Measurements from ENCODE around the gene MRPL51. TPM values are rescaled to one million over a fixed set of nuclear protein-coding genes. Genes with fewer than 3 reads are reported as not detected.

MRPL51 gene
- total and polyA plus RNA-seq, 2 donors (not counting 1 experiment from before 2014, with no cell fraction given): 18.6 to 72.6 TPM

DNA sequence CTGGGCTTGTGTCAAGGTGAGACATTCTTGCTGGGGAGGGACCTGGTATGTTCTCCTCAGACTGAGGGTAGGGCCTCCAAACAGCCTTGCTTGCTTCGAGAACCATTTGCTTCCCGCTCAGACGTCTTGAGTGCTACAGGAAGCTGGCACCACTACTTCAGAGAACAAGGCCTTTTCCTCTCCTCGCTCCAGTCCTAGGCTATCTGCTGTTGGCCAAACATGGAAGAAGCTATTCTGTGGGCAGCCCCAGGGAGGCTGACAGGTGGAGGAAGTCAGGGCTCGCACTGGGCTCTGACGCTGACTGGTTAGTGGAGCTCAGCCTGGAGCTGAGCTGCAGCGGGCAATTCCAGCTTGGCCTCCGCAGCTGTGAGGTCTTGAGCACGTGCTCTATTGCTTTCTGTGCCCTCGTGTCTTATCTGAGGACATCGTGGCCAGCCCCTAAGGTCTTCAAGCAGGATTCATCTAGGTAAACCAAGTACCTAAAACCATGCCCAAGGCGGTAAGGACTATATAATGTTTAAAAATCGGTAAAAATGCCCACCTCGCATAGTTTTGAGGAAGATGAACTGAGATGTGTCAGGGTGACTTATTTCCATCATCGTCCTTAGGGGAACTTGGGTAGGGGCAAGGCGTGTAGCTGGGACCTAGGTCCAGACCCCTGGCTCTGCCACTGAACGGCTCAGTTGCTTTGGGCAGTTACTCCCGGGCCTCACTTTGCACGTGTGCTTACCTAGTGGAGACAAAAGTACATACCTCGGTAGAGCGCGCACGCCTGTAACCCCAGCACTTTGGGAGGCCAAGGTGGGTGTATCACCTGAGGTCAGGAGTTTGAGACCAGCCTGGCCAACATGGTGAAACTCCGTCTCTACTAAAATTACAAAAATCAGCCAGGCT is 45.6 kb upstream of the MRPL51 start:
- ATAC-seq (ENCODE audit: low read depth): no peak
- Histone ChIP-seq H3K9me3 (ENCODE audit: control extremely low read depth in 1 of 3, control insufficient read depth in 2 of 3, insufficient read depth in 1 of 3, low read length in 2 of 3) (no peaks in the 10 kb centered on the region), H3K4me2 (replicated peaks; ENCODE audit: low read depth, low read length, poor library complexity, severe bottlenecking) (no peak overlapping the region), H3K4me3 (ENCODE audit: control extremely low read depth in 1 of 5, extremely low read depth in 1 of 5, insufficient read depth in 1 of 5, low read depth in 2 of 5, low read length in 4 of 5) (no peak overlapping the region), H3K79me2 (ENCODE audit: control insufficient read depth, insufficient read depth, low read length) (peaks cover 10% of the 10 kb centered on the region), H4K20me1 (ENCODE audit: control insufficient read depth, insufficient read depth, low read length, poor library complexity, severe bottlenecking) (peaks cover 31% of the 10 kb centered on the region), H3K27ac (ENCODE audit: low read length in 2 of 2) (peak overlapping the region in 1 of 2 donors; percentile 34), H3K4me1 (ENCODE audit: control insufficient read depth in 2 of 2, insufficient read depth in 2 of 2, low read length in 2 of 2) (peaks cover 25 to 40% of the 10 kb centered on the region in 2 donors), H2AFZ (ENCODE audit: insufficient read depth, low read depth, low read length, poor library complexity, severe bottlenecking) (no peak overlapping the region), H3K27me3 (replicated peaks in 1 of 4; ENCODE audit: control extremely low read depth in 1 of 4, control insufficient read depth in 3 of 4, insufficient read depth in 4 of 4, low read length in 3 of 4) (no peaks in the 10 kb centered on the region), H3K36me3 (replicated peaks in 1 of 2; ENCODE audit: control extremely low read depth in 1 of 2, control insufficient read depth in 1 of 2, extremely low read depth in 1 of 2, insufficient read depth in 2 of 2, low read length in 1 of 2) (peaks cover 0 to 41% of the 10 kb centered on the region in 2 experiments), H3K9ac (ENCODE audit: low read length) (no peak overlapping the region)
- ChIA-PET CTCF (interaction anchor here (0.8 to 7.0 kb wide), 33 partner anchors 13 to 343 kb away, joined by 3 to 222 read pairs (median 4); partner anchors contain the start of genes CD27, IFFO1, NOP2 and TAPBPL), POLR2A (interaction anchor here (0.6 to 5.4 kb wide), 5 partner anchors 29 to 114 kb away, joined by 3 to 39 read pairs (median 6); partner anchors contain the start of genes NOP2 and VAMP1)
- Mint-ChIP-seq H3K4me3 (no peak overlapping the region), H3K27me3 (no peaks in the 10 kb centered on the region), H3K9me3 (ENCODE audit: insufficient read depth) (no peaks in the 10 kb centered on the region), H3K27ac (peak overlapping the region; percentile 32), H3K4me1 (peaks cover 49% of the 10 kb centered on the region)
- intact Hi-C loops (cut with micrococcal nuclease): loop anchor here (1.0 to 5.0 kb wide), 4 partner anchors 73 to 342 kb away; no protein-coding TSS in a partner anchor
- peak; percentile 31 for DNase-seq
- TF ChIP-seq, protein P1, sequence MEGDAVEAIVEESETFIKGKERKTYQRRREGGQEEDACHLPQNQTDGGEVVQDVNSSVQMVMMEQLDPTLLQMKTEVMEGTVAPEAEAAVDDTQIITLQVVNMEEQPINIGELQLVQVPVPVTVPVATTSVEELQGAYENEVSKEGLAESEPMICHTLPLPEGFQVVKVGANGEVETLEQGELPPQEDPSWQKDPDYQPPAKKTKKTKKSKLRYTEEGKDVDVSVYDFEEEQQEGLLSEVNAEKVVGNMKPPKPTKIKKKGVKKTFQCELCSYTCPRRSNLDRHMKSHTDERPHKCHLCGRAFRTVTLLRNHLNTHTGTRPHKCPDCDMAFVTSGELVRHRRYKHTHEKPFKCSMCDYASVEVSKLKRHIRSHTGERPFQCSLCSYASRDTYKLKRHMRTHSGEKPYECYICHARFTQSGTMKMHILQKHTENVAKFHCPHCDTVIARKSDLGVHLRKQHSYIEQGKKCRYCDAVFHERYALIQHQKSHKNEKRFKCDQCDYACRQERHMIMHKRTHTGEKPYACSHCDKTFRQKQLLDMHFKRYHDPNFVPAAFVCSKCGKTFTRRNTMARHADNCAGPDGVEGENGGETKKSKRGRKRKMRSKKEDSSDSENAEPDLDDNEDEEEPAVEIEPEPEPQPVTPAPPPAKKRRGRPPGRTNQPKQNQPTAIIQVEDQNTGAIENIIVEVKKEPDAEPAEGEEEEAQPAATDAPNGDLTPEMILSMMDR (IDR thresholded peaks at IDR 0.05): no peak
- 70% methylated on average over 22 of the region's 24 CpGs for WGBS (ENCODE audit: insufficient coverage)
